Pancreas (tissue), 10 donors: Measurements from ENCODE around the gene FXYD4. TPM values are rescaled to one million over a fixed set of nuclear protein-coding genes. Genes with fewer than 3 reads are reported as not detected.
A peak's percentile ranks its signal among the peaks of the same experiment; 100 is the strongest.

Experiments
- ATAC-seq, 4 donors: fragments of 200-7000 bp; cut with Tn5 transposase; one replicate each; pipeline versions ENCODE4 v1.8.0 to v1.9.1; 2020; ENCODE audit warnings: mild to moderate bottlenecking in 4 of 4, moderate library complexity in 4 of 4
- DNase-seq, 6 donors: peaks; one replicate each; pipeline ENCODE4 v3.0.0-alpha.2; 2020
- FAIRE-seq: peaks from 2 replicates; lab custom pipeline; 2012; peaks lifted over from hg19 to GRCh38; lab: Jason Lieb, UNC
- H3K27ac ChIP-seq, 4 donors: fragments of 200-600 bp; sonication (generic); 1 replicate in 3 of 4; 2 replicates in 1 of 4; pipeline versions ENCODE4 v1.5.0 to v1.8.0; 2020
- H3K27me3 ChIP-seq, 4 donors: fragments of 200-600 bp; one replicate each; pipeline ENCODE4 v1.8.0; 2021
- H3K36me3 ChIP-seq, 3 donors: fragments of 200-600 bp; sonication (generic) in 1 of 3; one replicate each; pipeline versions ENCODE4 v1.5.0 to v1.8.0; 2020 to 2021
- H3K4me1 ChIP-seq, 3 donors: fragments of 200-600 bp; one replicate each; pipeline ENCODE4 v1.8.0; 2021
- H3K4me3 ChIP-seq, 4 donors: fragments of 200-600 bp; sonication (generic) in 2 of 4; one replicate each; pipeline versions ENCODE4 v1.5.0 to v1.8.0; 2020 to 2021
- H3K9me3 ChIP-seq, 4 donors: fragments of 200-600 bp; one replicate each; pipeline ENCODE4 v1.8.0; 2021
- whole genome bisulfite sequencing, 2 donors: extraction: QIAGEN DNeasy Blood & Tissue Kit; methylation state at CpG; one replicate each; pipeline ENCODE4 v1.1.7; 2013; 5-methylcytosine and 5-hydroxymethylcytosine counted together
- intact Hi-C, 3 donors: fragments of 100-400 bp; cut with DNase I; formaldehyde crosslinking; loops; one replicate each; pipeline versions ENCODE4 v1.11.1 to v1.14.2; 2022
- polyA plus RNA-seq, 2 donors: library from polyadenylated mRNA; stranded (reverse); fragments of 200-250 nt; gene quantifications; one replicate each; pipeline ENCODE4 v1.2.3, GENCODE V29; 2013
- total RNA-seq, 6 donors: library from RNA; stranded (reverse); fragmentation: NEBNext Ultra II Directional in 4 of 6; extraction: Animal tissue kit (Norgen Biotek cat#: 25700) in 4 of 6; gene quantifications; one replicate each; pipeline versions ENCODE4 v1.2.1 to v1.2.4, GENCODE V29; 2021 to 2023
- TF ChIP-seq, protein P1 (sequence below), 4 donors: fragments of 200-600 bp; sonication (generic) in 3 of 4; IDR thresholded peaks; one replicate each; pipeline versions ENCODE4 v1.5.0 to v1.8.0; 2021; ENCODE audit warnings: antibody characterized with exemption in 4 of 4
- donor health status: healthy with polysubstance abuse.
- donor health status: DM: no; HTN: no; CAD: no; lungs with moderate emphysema.
- donor health status: DM: no; HTN: no; CAD: no.
- donor health status: control.
- donor health status: control.
- donor health status: Bipolar disorder and iron deficiency.
- donor health status: DM: yes; HTN: yes; CAD: no.
- donor health status: DM: no; HTN: no; CAD: no.
- donor health status: DM: no; HTN: no; CAD: no.
- donor health status: DM: yes; HTN: yes; CAD: no.

The FXYD4 gene
- total and polyA plus RNA-seq, 8 donors, result 0.28 to 0.31 TPM; not detected in 6

DNA sequence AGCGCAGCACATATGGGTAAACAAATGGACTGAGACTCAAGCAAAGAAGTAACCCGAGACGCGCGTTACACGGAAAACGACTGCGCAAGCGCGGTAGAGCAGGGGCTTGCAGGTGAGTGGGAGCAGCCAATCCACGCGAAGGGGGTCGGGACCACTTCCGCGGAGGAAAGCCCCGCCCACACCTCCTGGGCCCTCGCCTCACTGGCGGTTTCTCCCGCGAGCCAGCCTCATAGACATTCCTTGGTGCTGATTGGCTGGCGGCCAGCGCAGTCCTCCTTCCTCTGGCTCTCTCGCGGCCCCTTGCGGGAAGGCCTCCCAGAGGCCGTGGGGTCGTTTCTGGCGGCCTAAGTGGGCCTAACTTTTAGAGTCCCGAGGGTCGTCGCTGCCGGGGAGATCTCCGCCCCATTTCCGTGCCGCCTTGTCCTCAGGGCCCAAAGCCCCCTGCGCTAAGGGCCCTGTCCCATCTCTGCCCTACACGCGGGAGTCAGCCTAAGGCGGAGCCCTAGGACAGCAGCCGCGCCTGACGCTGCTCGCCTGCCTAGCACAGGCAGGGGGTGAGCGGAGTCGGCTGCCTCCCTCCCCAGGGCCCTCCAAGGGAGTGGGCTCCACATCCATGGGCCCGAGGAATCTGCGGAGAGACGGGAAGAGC is 9.1 kb upstream of the FXYD4 start:
- Histone ChIP-seq H3K4me1 (peaks cover 0 to 6% (median 0%) of the 10 kb centered on the region in 3 donors), H3K36me3 (no peaks in the 10 kb centered on the region), H3K27me3 (no peaks in the 10 kb centered on the region), H3K9me3 (no peaks in the 10 kb centered on the region), H3K27ac (peak overlapping the region; percentile 47 to 88 (median 74)), H3K4me3 (peak overlapping the region; percentile 44 to 67 (median 56))
- intact Hi-C loops, result no loop called here
- ATAC-seq, result peak; percentile 99
- no peak for FAIRE-seq
- TF ChIP-seq, protein P1, sequence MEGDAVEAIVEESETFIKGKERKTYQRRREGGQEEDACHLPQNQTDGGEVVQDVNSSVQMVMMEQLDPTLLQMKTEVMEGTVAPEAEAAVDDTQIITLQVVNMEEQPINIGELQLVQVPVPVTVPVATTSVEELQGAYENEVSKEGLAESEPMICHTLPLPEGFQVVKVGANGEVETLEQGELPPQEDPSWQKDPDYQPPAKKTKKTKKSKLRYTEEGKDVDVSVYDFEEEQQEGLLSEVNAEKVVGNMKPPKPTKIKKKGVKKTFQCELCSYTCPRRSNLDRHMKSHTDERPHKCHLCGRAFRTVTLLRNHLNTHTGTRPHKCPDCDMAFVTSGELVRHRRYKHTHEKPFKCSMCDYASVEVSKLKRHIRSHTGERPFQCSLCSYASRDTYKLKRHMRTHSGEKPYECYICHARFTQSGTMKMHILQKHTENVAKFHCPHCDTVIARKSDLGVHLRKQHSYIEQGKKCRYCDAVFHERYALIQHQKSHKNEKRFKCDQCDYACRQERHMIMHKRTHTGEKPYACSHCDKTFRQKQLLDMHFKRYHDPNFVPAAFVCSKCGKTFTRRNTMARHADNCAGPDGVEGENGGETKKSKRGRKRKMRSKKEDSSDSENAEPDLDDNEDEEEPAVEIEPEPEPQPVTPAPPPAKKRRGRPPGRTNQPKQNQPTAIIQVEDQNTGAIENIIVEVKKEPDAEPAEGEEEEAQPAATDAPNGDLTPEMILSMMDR (IDR thresholded peaks at IDR 0.05), result peak in 2 of 4 donors; percentile 23 to 29
- DNase-seq, result peak; percentile 99 to 100 (median 99)
- WGBS, 2 donors, result 3% methylated on average over 42 to 48 of the region's 48 CpGs

DNA sequence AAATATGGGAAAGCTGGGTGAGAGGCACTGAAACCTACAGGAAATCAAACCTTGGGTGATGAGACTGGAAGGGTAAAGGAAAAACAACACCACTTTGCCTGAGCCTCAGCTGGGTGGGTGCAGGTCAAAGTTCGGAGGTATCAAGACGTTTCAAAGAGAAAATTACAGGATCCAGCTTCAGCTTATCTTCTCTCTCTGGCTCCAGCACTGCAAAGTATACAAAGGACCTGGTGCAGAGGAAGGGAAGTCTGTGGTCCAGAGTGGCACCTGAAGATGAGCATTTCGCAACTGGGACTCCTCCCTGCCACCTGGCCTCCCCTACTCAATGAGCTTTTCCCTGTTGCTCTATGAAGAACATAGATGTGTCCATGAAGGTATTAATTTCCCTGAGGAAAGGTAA is 6.4 kb upstream of the FXYD4 start:
- no peak for ATAC-seq
- DNase-seq, result peak in 1 of 6 donors; percentile 2
- intact Hi-C loops, result no loop called here

DNA sequence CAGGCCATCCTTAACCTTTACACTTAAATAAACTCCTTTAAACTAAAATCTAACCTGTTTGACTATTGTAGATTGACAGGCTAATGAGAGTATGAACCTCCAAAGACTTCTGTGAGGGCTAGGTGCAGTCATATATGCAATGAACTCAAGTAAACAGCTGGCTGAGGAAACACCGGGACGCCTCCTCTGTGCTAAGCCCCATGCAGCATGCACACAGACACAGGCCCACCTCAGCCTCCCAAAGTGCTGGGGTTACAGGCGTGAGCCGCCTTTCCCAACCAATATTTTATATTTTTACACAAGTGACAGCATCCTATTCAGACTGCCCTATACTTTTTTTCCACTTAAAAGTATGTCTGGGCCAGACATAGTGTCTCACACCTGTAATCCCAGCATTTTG is 1.5 kb upstream of the FXYD4 start:
- Histone ChIP-seq H3K9me3 (no peaks in the 10 kb centered on the region), H3K36me3 (no peaks in the 10 kb centered on the region), H3K27me3 (no peaks in the 10 kb centered on the region), H3K4me3 (no peak overlapping the region), H3K27ac (no peak overlapping the region), H3K4me1 (no peaks in the 10 kb centered on the region)
- intact Hi-C loops, result no loop called here
- TF ChIP-seq, protein P1 (IDR thresholded peaks at IDR 0.05), result no peak
- DNase-seq (peak in 1 of 6 donors; percentile 20), FAIRE-seq (no peak), ATAC-seq (no peak)
- 86 to 91% methylated on average over 4 of the region's 4 CpGs for WGBS, 2 donors

More for the DNA sequence above, 6.4 kb upstream of the FXYD4 start:
- WGBS, 2 donors, result 55 to 67% methylated on average over 3 of the region's 3 CpGs
- no peaks in the 10 kb centered on the region for H3K9me3 ChIP-seq
- no peaks in the 10 kb centered on the region for H3K36me3 ChIP-seq
- no peaks in the 10 kb centered on the region for H3K27me3 ChIP-seq
- H3K27ac ChIP-seq, result no peak overlapping the region
- H3K4me3 ChIP-seq, result no peak overlapping the region
- no peak for FAIRE-seq
- peaks cover 0 to 6% (median 0%) of the 10 kb centered on the region in 3 donors for H3K4me1 ChIP-seq
- TF ChIP-seq, protein P1 (IDR thresholded peaks at IDR 0.05), result no peak

DNA sequence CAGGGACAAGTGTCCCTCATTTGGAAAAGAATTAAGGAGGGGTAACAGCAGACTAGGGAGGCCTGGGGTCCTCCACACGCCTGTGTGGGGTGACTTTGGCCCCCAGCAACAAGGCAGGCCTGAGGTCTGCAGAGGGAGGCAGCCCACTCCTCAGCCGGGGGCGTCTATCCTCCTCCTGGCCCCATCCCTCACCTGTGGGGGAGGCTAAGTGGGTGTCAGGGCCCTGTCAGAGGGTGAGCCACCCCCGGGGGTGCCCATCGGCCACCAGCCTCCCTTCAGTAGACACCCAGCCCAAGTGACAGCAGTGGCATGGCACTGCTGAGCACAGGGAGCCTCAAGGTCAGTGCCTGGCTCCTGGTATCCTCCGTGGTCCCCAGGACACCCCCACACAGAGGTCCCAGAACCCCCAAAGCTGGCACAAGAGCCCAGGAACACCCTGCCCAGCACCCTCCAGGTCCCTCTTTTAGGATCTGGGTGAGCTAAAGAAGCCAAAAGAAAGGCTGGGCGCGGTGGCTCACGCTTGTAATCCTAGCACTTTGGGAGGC is 693 bp upstream of the FXYD4 start:
- no peaks in the 10 kb centered on the region for H3K27me3 ChIP-seq
- TF ChIP-seq, protein P1 (IDR thresholded peaks at IDR 0.05), result no peak
- H3K9me3 ChIP-seq, result no peaks in the 10 kb centered on the region
- H3K4me1 ChIP-seq, result no peaks in the 10 kb centered on the region
- FAIRE-seq, result no peak
- no peak overlapping the region for H3K27ac ChIP-seq
- 67 to 84% methylated on average over 9 of the region's 9 CpGs for WGBS, 2 donors
- intact Hi-C loops, result no loop called here
- peak in 1 of 6 donors; percentile 35 for DNase-seq
- ATAC-seq, result no peak
- no peak overlapping the region for H3K4me3 ChIP-seq
- no peaks in the 10 kb centered on the region for H3K36me3 ChIP-seq
